VCaP (cell line): ENCODE results near the gene ST7.

ENCODE experiments used
- H3K27ac ChIP-seq: fragments of 450-650 bp; 2 replicates; pipeline ENCODE4 v1.5.1; 2017
- CTCF ChIP-seq: fragments of 450-650 bp; conservative IDR thresholded peaks from 2 replicates; pipeline ENCODE4 v1.5.1; 2017; ENCODE audit warnings: mild to moderate bottlenecking, moderate library complexity

The ST7 gene

GRCh38 chr7:116938678-116939077 lies 14.6 kb upstream of the ST7 start:
- H3K27ac ChIP-seq = no peak overlapping the region
- TF ChIP-seq CTCF = no peak

GRCh38 chr7:116940689-116941370 lies 12.5 kb upstream of the ST7 start:
- no peak overlapping the region for H3K27ac ChIP-seq
- TF ChIP-seq CTCF = no peak

GRCh38 chr7:116942504-116942903 lies 10.8 kb upstream of the ST7 start:
- H3K27ac ChIP-seq = no peak overlapping the region
- TF ChIP-seq CTCF = no peak

GRCh38 chr7:116948934-116949333 lies 4.4 kb upstream of the ST7 start:
- no peak overlapping the region for H3K27ac ChIP-seq

GRCh38 chr7:116949941-116950801 lies 3.1 kb upstream of the ST7 start:
- TF ChIP-seq CTCF = no peak
- no peak overlapping the region for H3K27ac ChIP-seq

More at GRCh38 chr7:116948934-116949333, 4.4 kb upstream of the ST7 start:
- TF ChIP-seq CTCF = no peak

GRCh38 chr7:116950889-116951351 lies 2.4 kb upstream of the ST7 start:
- H3K27ac ChIP-seq = no peak overlapping the region
- no peak for TF ChIP-seq CTCF
